ENCODE results near the gene FBXO17.
"Not testable (repeated sequence)": the region's sequence is repeated elsewhere in the genome, so short reads cannot be mapped to it uniquely, and the experiment has no call there.

- not testable (repeated sequence) for TF ChIP-seq CTCF, POLR2A (IDR thresholded peaks at IDR 0.05)
Observed at GRCh38 chr19:38989614-38990013, 14.1 kb upstream of the FBXO17 start.
